Measurements from ENCODE around the gene SGTB.

The SGTB gene, protein sequence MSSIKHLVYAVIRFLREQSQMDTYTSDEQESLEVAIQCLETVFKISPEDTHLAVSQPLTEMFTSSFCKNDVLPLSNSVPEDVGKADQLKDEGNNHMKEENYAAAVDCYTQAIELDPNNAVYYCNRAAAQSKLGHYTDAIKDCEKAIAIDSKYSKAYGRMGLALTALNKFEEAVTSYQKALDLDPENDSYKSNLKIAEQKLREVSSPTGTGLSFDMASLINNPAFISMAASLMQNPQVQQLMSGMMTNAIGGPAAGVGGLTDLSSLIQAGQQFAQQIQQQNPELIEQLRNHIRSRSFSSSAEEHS

GRCh38 chr5:65721720-65722574 lies at the start of gene SGTB, which contains the start of gene NLN:
SGTB (minus strand) TSS chr5:65722109; CDS start chr5:65720807, 1,302 bp downstream.
NLN (plus strand) TSS chr5:65722205; CDS start chr5:65722374, 169 bp downstream.
- peaks cover 2% of the 10 kb centered on the region for H3K36me3 ChIP-seq (ENCODE audit: insufficient read depth, low read length)
- DNase-seq (peak; percentile 85), ATAC-seq (ENCODE audit: insufficient read depth, low read depth) (peak; percentile 97)
- H3K27me3 ChIP-seq (ENCODE audit: insufficient read depth, low read length, poor library complexity): no peaks in the 10 kb centered on the region
- no peaks in the 10 kb centered on the region for H3K9me3 ChIP-seq (ENCODE audit: insufficient read depth, low read length, severe bottlenecking)
- H2AFZ ChIP-seq (ENCODE audit: low read depth, low read length): peak within 1 kb of the TSS; percentile 79
- no peak for TF ChIP-seq EZH2 (IDR thresholded peaks at IDR 0.05; ENCODE audit: borderline replicate concordance, low read depth, low read length, severe bottlenecking)
- TF ChIP-seq, protein P1, sequence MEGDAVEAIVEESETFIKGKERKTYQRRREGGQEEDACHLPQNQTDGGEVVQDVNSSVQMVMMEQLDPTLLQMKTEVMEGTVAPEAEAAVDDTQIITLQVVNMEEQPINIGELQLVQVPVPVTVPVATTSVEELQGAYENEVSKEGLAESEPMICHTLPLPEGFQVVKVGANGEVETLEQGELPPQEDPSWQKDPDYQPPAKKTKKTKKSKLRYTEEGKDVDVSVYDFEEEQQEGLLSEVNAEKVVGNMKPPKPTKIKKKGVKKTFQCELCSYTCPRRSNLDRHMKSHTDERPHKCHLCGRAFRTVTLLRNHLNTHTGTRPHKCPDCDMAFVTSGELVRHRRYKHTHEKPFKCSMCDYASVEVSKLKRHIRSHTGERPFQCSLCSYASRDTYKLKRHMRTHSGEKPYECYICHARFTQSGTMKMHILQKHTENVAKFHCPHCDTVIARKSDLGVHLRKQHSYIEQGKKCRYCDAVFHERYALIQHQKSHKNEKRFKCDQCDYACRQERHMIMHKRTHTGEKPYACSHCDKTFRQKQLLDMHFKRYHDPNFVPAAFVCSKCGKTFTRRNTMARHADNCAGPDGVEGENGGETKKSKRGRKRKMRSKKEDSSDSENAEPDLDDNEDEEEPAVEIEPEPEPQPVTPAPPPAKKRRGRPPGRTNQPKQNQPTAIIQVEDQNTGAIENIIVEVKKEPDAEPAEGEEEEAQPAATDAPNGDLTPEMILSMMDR (IDR thresholded peaks at IDR 0.05; ENCODE audit: borderline replicate concordance, extremely low read depth, low read length, poor library complexity, severe bottlenecking): peak; percentile 22
- H3K4me2 ChIP-seq (ENCODE audit: insufficient read depth, low read length): peak within 1 kb of the TSS; percentile 97
- H3K27ac ChIP-seq (ENCODE audit: low read length): peak within 1 kb of the TSS; percentile 77
- H3K4me3 ChIP-seq (ENCODE audit: low read depth in 1 of 2, low read length in 2 of 2): peak within 1 kb of the TSS; percentile 55 to 93
- no peaks in the 10 kb centered on the region for H4K20me1 ChIP-seq (ENCODE audit: insufficient read depth, low read length)
- peaks cover 43% of the 10 kb centered on the region for H3K4me1 ChIP-seq (ENCODE audit: insufficient read depth, low read length)
- peaks cover 25% of the 10 kb centered on the region for H3K79me2 ChIP-seq (ENCODE audit: insufficient read depth, low read length)
- peak within 1 kb of the TSS; percentile 92 for H3K9ac ChIP-seq (ENCODE audit: low read depth, low read length)

DNA sequence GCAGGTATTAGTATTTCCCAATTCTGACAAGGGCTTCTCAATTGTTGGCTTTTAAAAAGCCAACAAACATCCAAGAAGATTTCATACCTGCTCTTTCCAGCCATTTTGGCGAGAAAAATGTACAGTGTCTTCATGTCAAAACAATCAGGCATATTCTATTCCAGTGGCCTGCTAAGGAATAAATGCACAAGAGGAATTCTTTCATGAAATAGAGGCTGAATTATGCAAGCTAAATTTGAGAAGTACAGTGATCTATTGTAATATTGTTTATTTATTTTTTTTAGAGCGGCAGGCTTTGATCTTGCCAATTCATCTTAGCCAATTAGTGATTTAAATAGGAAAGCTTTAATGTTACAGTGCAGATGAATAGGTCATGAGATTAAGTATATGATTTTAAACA lies 49.4 kb upstream of the SGTB start:
- no peak overlapping the region for H3K9ac ChIP-seq (ENCODE audit: low read depth, low read length)
- H3K4me1 ChIP-seq (ENCODE audit: insufficient read depth, low read length): no peaks in the 10 kb centered on the region
- H3K27ac ChIP-seq (ENCODE audit: low read length): no peak overlapping the region
- H3K9me3 ChIP-seq (ENCODE audit: insufficient read depth, low read length, severe bottlenecking): no peaks in the 10 kb centered on the region
- ATAC-seq (ENCODE audit: insufficient read depth, low read depth): no peak
- H3K4me2 ChIP-seq (ENCODE audit: insufficient read depth, low read length): no peak overlapping the region
- no peak for DNase-seq
- H3K4me3 ChIP-seq (ENCODE audit: low read depth in 1 of 2, low read length in 2 of 2): no peak overlapping the region
- H3K79me2 ChIP-seq (ENCODE audit: insufficient read depth, low read length): no peaks in the 10 kb centered on the region
- H2AFZ ChIP-seq (ENCODE audit: low read depth, low read length): no peak overlapping the region
- H3K36me3 ChIP-seq (ENCODE audit: insufficient read depth, low read length): peaks cover 14% of the 10 kb centered on the region; the same call in 1 of the 2 replicates
- TF ChIP-seq EZH2 (IDR thresholded peaks at IDR 0.05; ENCODE audit: borderline replicate concordance, low read depth, low read length, severe bottlenecking): no peak
- TF ChIP-seq, protein P1 (IDR thresholded peaks at IDR 0.05; ENCODE audit: borderline replicate concordance, extremely low read depth, low read length, poor library complexity, severe bottlenecking): no peak
- H4K20me1 ChIP-seq (ENCODE audit: insufficient read depth, low read length): no peaks in the 10 kb centered on the region
- no peaks in the 10 kb centered on the region for H3K27me3 ChIP-seq (ENCODE audit: insufficient read depth, low read length, poor library complexity)

- H3K79me2 ChIP-seq (ENCODE audit: insufficient read depth, low read length): no peaks in the 10 kb centered on the region
- no peaks in the 10 kb centered on the region for H3K9me3 ChIP-seq (ENCODE audit: insufficient read depth, low read length, severe bottlenecking)
- H3K4me3 ChIP-seq (ENCODE audit: low read depth in 1 of 2, low read length in 2 of 2): no peak overlapping the region
- H3K27ac ChIP-seq (ENCODE audit: low read length): no peak overlapping the region
- H3K4me2 ChIP-seq (ENCODE audit: insufficient read depth, low read length): no peak overlapping the region
- H3K36me3 ChIP-seq (ENCODE audit: insufficient read depth, low read length): peaks cover 17% of the 10 kb centered on the region; the same call in 1 of the 2 replicates
- no peaks in the 10 kb centered on the region for H3K4me1 ChIP-seq (ENCODE audit: insufficient read depth, low read length)
- DNase-seq (no peak), ATAC-seq (ENCODE audit: insufficient read depth, low read depth) (no peak)
- no peak overlapping the region for H3K9ac ChIP-seq (ENCODE audit: low read depth, low read length)
- no peaks in the 10 kb centered on the region for H3K27me3 ChIP-seq (ENCODE audit: insufficient read depth, low read length, poor library complexity)
- no peak for TF ChIP-seq EZH2 (IDR thresholded peaks at IDR 0.05; ENCODE audit: borderline replicate concordance, low read depth, low read length, severe bottlenecking)
- TF ChIP-seq, protein P1 (IDR thresholded peaks at IDR 0.05; ENCODE audit: borderline replicate concordance, extremely low read depth, low read length, poor library complexity, severe bottlenecking): no peak
- no peaks in the 10 kb centered on the region for H4K20me1 ChIP-seq (ENCODE audit: insufficient read depth, low read length)
- no peak overlapping the region for H2AFZ ChIP-seq (ENCODE audit: low read depth, low read length)
Measured at GRCh38 chr5:65769539-65769938, 47.6 kb upstream of the SGTB start.

All from DND-41 (cell line).